ENCODE measurements around the gene RAP1GAP2.

GRCh38 chr17:2750721-2751120 lies 45.5 kb upstream of the RAP1GAP2 start:
- TF ChIP-seq POLR2A (IDR thresholded peaks at IDR 0.05; ENCODE audit: low read depth) (no peak), CTCF (IDR thresholded peaks at IDR 0.05) (no peak)

All from esophagus muscularis mucosa (tissue), 3 donors.